ENCODE results near the gene HIVEP3.

The HIVEP3 gene

DNA sequence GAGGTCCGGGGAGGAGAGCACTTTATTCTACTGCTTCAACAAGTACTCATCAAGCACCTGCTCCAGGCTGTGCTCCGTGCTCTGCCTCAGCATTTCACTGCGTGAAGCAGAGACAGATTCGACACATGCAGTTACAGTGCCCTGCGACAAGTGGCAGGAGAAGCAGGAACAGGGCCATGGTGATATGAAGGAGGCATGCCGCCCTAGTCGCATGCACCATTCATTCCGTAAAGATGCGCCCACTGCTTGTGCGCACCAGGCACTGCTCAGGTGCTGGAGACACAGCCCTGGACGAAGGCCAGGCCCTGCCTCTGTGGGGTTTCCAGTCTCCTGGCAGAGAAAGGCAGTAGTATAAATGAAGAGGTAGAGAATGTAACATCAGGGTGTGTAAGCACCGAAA, 206.6 kb downstream of the HIVEP3 start:
- Mint-ChIP-seq H3K27me3 (peaks cover 26% of the 10 kb centered on the region), H3K27ac (peak overlapping the region; percentile 68), H3K36me3 (ENCODE audit: low read depth) (no peaks in the 10 kb centered on the region), H3K9me3 (no peaks in the 10 kb centered on the region), H3K4me1 (ENCODE audit: low read depth) (peaks cover 96% of the 10 kb centered on the region), H3K4me3 (no peak overlapping the region)
- intact Hi-C loops (cut with micrococcal nuclease), result no loop called here

DNA sequence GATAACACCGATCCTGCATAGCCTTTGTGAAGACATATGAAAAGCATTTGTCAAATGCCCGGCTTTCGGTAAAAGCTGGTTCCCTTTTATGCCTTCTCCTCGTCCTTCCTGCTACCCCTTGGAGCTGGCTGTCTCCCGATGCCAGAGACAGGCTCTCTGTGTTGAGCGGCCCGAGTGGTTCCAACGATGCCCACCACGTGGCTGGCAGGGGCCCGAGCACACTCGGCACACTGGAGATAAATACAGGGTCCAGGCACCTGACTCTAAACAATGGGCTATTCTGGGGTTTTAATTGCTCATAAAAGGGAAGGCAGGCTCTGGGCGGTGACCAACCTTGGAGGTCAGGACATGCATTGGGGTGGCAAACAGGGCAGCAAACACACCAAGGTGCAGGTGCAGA, 207.1 kb downstream of the HIVEP3 start:
- Mint-ChIP-seq H3K27ac (no peak overlapping the region), H3K9me3 (no peaks in the 10 kb centered on the region), H3K27me3 (peaks cover 26% of the 10 kb centered on the region), H3K4me1 (ENCODE audit: low read depth) (peaks cover 92% of the 10 kb centered on the region), H3K36me3 (ENCODE audit: low read depth) (no peaks in the 10 kb centered on the region), H3K4me3 (no peak overlapping the region)
- intact Hi-C loops (cut with micrococcal nuclease), result no loop called here

DNA sequence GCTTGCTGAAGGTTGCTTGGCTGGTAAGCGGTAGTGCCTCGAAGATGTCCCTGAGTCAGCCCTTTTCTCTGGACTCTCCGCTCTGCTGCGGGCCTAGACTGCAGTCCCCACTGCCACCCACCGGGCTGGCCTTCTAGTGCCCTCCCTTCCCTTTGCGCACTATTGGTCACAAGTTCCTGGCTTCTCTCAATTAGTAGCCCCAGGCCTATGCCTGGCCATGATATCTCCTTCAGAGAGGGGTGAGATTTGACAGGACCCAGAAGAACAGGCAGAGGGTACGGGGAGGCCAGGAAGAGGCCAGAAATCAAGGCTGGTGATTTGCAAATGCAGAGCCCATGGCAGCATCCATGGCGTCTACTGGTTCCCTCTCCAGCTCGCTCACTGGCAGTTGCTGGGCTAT, 207.7 kb downstream of the HIVEP3 start:
- intact Hi-C loops (cut with micrococcal nuclease), result no loop called here
- Mint-ChIP-seq H3K4me3 (no peak overlapping the region), H3K36me3 (ENCODE audit: low read depth) (no peaks in the 10 kb centered on the region), H3K27me3 (peaks cover 29% of the 10 kb centered on the region), H3K27ac (no peak overlapping the region), H3K9me3 (no peaks in the 10 kb centered on the region), H3K4me1 (ENCODE audit: low read depth) (peaks cover 86% of the 10 kb centered on the region)

DNA sequence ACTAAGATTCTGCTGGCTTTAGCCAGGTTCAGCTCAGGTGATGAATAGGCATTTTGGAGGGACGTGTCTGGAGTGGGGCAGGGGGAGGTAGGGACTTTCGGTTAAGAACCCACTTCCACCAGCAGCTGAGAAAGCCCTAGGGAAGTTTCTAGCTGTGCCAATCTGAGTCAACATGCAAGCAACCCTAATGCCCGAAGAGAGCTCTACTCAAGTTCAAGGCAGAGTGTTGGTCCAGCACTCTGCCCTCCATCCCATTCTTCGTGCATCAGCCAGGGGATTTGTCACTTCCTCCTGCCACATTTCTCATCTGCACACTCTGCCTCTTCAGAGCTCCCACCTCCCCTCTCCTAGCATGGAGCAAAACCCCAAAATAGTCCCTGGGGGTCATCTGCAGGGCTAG, 208.8 kb downstream of the HIVEP3 start:
- Mint-ChIP-seq H3K27ac (peak overlapping the region; percentile 65), H3K4me1 (ENCODE audit: low read depth) (peaks cover 75% of the 10 kb centered on the region)

DNA sequence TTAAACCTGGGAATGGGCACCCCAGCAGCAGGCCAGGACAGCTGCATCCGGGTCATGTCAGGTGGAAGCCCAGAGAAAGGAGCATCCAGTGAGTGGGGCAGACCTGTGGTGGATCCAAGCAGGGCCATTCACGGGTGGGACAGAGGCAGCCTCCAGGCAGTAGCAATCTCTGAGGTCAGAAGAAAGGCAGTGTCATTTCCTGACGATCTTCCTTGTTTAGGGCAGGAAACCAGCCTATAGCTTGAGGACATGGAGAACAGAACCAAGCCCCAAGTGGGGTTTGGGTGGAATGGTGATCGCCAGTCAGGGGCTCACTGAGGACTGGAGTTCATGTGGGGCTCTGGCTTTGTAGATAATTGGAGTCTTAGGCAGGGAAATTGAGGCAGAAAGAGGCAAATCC, 209.4 kb downstream of the HIVEP3 start:
- Mint-ChIP-seq H3K27me3 (peaks cover 29% of the 10 kb centered on the region), H3K4me3 (no peak overlapping the region), H3K27ac (peak overlapping the region; percentile 65), H3K9me3 (no peaks in the 10 kb centered on the region), H3K4me1 (ENCODE audit: low read depth) (peaks cover 69% of the 10 kb centered on the region), H3K36me3 (ENCODE audit: low read depth) (no peaks in the 10 kb centered on the region)
- intact Hi-C loops (cut with micrococcal nuclease), result no loop called here

More for the DNA sequence above, 208.8 kb downstream of the HIVEP3 start:
- no peaks in the 10 kb centered on the region for H3K36me3 Mint-ChIP-seq (ENCODE audit: low read depth)
- intact Hi-C loops (cut with micrococcal nuclease), result no loop called here
- no peak overlapping the region for H3K4me3 Mint-ChIP-seq
- H3K9me3 Mint-ChIP-seq, result no peaks in the 10 kb centered on the region
- H3K27me3 Mint-ChIP-seq, result peaks cover 29% of the 10 kb centered on the region

DNA sequence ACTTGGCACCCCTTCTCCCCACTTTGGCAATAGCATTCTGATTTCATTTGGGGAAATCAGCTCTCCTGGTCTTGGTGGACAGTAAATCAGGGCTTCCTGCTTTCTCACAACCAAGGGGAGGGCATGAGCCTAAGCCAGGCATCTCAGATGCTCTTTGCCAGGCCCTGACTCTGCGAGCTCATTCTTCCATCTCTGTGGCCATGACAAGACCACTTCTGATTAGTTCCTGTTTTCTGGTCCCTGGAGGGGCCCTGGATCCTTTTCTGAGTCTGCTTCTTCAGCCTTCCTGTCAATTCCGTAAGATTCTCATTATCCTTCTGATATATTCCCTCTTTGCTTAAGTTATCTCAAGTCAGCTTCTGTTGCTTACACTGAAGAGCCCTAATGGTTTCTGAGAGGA, 210.4 kb downstream of the HIVEP3 start:
- Mint-ChIP-seq H3K4me1 (ENCODE audit: low read depth) (peaks cover 60% of the 10 kb centered on the region), H3K36me3 (ENCODE audit: low read depth) (no peaks in the 10 kb centered on the region), H3K27ac (no peak overlapping the region), H3K9me3 (no peaks in the 10 kb centered on the region), H3K4me3 (no peak overlapping the region), H3K27me3 (peaks cover 26% of the 10 kb centered on the region)
- intact Hi-C loops (cut with micrococcal nuclease), result no loop called here

DNA sequence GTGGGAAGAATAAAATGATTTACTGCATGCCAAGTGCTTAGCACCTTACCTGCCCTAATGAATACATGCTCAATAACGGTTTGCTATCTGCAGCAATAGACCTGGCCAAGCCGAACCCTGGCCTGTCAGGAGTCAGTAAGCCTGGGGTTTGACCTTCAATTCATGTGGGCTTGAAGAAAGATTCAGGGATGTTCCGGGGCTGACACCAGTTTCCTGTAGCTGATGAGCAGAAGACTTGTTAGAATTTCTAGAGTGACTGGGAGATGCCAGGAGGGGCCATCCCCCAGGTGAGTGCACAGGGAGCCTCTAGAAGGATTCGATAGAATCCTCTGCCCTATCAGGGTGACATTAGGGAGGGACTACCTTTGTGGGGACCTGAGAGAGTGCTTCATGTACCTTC, 210.9 kb downstream of the HIVEP3 start:
- intact Hi-C loops (cut with micrococcal nuclease), result no loop called here
- no peak overlapping the region for H3K27ac Mint-ChIP-seq
- H3K4me3 Mint-ChIP-seq, result no peak overlapping the region

DNA sequence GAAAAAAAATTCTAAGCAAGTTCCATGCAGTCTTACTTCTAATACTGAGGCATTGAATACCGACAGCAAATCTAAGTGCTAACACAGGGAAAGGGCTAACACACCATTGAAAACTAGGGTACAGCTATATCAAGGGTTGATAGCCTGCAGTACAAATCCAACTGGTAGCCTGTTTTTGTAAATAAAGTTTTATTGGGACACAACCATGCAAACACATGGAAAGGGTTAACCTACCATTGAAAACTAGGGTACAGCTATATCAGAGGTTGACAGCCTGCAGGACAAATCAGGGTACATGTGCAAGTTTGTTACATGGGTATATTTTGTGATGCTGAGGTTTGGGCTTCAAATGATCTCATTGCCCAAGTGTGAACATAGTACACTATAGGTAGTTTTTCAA, 212.9 kb downstream of the HIVEP3 start:
- H3K9me3 Mint-ChIP-seq, result no peaks in the 10 kb centered on the region
- no peak overlapping the region for H3K4me3 Mint-ChIP-seq
- H3K36me3 Mint-ChIP-seq (ENCODE audit: low read depth), result no peaks in the 10 kb centered on the region
- peaks cover 19% of the 10 kb centered on the region for H3K27me3 Mint-ChIP-seq
- intact Hi-C loops (cut with micrococcal nuclease), result no loop called here
- peaks cover 37% of the 10 kb centered on the region for H3K4me1 Mint-ChIP-seq (ENCODE audit: low read depth)
- no peak overlapping the region for H3K27ac Mint-ChIP-seq

More for the DNA sequence above, 210.9 kb downstream of the HIVEP3 start:
- H3K9me3 Mint-ChIP-seq, result no peaks in the 10 kb centered on the region
- no peaks in the 10 kb centered on the region for H3K36me3 Mint-ChIP-seq (ENCODE audit: low read depth)
- H3K4me1 Mint-ChIP-seq (ENCODE audit: low read depth), result peaks cover 55% of the 10 kb centered on the region
- peaks cover 25% of the 10 kb centered on the region for H3K27me3 Mint-ChIP-seq

DNA sequence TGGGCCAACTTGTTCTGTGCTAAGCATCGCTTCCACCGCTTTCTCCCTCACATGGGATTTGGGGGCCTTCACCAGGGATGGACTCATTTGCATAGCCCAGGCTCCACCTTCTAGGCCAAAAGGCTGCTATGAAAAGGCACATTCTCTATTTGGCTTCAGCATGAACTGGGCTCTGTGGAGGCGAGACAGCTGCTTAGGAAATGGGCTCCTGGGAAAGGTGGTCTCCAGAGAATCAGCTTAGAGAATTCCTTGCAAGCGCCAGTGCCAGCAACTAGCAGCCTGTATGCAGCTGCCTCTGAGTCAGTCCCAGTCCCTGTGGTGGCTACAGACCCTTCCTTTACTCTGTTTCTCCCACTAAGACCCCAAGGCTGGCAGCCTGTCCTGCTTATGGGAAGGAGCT, 214.5 kb downstream of the HIVEP3 start:
- Mint-ChIP-seq H3K9me3 (no peaks in the 10 kb centered on the region), H3K36me3 (ENCODE audit: low read depth) (no peaks in the 10 kb centered on the region), H3K27me3 (peaks cover 15% of the 10 kb centered on the region), H3K4me3 (no peak overlapping the region), H3K4me1 (ENCODE audit: low read depth) (peaks cover 21% of the 10 kb centered on the region), H3K27ac (no peak overlapping the region)
- intact Hi-C loops (cut with micrococcal nuclease), result no loop called here

DNA sequence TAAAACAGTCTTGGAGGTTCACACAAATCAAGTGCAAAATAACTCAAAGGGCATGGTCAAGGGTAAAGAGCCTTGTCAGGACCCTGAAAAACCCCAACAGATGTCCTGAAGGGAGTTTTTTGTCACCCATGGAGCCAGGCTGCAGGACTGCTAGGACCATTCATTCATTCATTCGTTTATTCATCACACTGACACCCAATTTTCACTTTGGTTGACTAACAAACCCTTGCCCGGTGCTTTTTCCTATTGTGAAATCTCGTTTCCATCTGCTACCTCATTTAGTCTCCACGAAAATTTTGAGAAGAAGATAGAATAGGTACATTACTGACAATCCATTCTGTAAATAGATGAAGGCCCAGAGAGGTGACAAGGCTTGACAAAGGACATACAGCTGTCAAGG, 216.0 kb downstream of the HIVEP3 start:
- no peaks in the 10 kb centered on the region for H3K9me3 Mint-ChIP-seq
- H3K27me3 Mint-ChIP-seq, result peaks cover 18% of the 10 kb centered on the region
- no peak overlapping the region for H3K27ac Mint-ChIP-seq
- intact Hi-C loops (cut with micrococcal nuclease), result no loop called here
- no peaks in the 10 kb centered on the region for H3K36me3 Mint-ChIP-seq (ENCODE audit: low read depth)
- no peak overlapping the region for H3K4me3 Mint-ChIP-seq
- H3K4me1 Mint-ChIP-seq (ENCODE audit: low read depth), result peaks cover 8% of the 10 kb centered on the region

DNA sequence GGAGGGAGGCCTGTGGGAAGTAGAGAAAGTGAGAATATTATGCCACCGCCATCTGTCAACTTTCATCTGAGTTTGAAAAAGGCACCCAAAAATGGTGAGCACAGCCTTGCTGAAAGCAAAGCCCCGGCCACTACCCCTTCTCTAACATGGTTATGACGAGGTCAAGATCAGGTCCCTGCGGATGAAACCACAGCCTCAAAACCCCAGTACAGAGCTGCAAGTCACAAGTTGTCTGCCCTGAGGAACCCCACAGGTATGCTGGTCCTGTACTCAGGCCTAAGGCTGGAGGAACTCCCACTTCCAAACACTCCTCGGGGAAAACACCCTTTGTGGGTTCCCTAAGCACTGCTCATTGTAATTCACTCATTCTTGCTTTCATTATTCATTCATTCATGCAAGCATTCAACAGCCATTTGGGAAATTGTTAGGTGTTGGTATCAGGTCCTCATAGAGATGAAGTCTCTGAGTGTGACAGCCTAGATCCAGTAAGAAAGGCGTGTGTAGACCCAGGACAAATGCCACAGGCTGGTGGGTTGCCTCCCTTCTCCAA, 217.7 kb downstream of the HIVEP3 start:
- no peaks in the 10 kb centered on the region for H3K9me3 Mint-ChIP-seq
- no peaks in the 10 kb centered on the region for H3K4me1 Mint-ChIP-seq (ENCODE audit: low read depth)
- peaks cover 13% of the 10 kb centered on the region for H3K27me3 Mint-ChIP-seq
- H3K4me3 Mint-ChIP-seq, result no peak overlapping the region
- no peak overlapping the region for H3K27ac Mint-ChIP-seq
- intact Hi-C loops (cut with micrococcal nuclease), result no loop called here
- no peaks in the 10 kb centered on the region for H3K36me3 Mint-ChIP-seq (ENCODE audit: low read depth)

DNA sequence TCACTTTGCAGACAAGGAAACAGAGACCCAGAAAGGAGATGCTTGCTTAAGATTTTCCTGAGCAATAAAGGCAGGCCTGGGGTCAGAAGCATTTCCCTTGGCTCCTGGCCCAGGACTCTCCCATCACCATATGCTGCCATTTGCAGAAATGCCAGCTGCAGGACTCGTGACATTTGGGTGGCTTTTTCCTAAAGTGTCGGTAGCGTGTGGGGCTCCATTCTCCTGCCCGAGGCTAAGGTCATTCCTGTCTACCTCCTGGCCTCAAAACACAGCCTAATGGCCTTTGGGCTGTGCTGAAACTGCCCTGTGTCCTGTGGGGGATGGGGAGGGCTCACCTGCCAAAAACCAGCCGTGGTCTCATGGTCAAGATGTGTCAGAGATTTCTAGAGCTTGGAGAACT, 218.1 kb downstream of the HIVEP3 start:
- intact Hi-C loops (cut with micrococcal nuclease), result no loop called here
- no peak overlapping the region for H3K27ac Mint-ChIP-seq
- no peaks in the 10 kb centered on the region for H3K9me3 Mint-ChIP-seq
- no peak overlapping the region for H3K4me3 Mint-ChIP-seq
- H3K4me1 Mint-ChIP-seq (ENCODE audit: low read depth), result peaks cover 2% of the 10 kb centered on the region
- peaks cover 13% of the 10 kb centered on the region for H3K27me3 Mint-ChIP-seq
- no peaks in the 10 kb centered on the region for H3K36me3 Mint-ChIP-seq (ENCODE audit: low read depth)

DNA sequence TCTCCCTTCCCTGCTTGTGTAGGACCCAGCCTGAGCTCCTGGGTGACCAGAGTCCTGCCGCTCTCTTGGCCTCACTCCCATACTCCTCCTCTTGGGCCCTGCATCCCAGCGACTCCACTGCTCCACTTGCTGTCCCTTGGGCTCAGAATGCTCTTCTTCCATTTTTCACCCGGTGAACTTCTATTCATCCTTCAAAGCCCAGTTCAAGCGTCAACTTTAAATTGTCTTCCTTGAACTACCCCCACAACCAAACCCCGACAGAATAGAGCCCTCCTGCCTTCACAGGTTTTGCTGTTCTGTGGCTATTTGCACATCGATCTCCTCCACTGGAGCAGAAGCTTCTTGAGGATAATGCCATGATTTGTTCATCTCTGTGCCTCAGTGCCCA, 218.9 kb downstream of the HIVEP3 start:
- peaks cover 10% of the 10 kb centered on the region for H3K27me3 Mint-ChIP-seq
- no peaks in the 10 kb centered on the region for H3K9me3 Mint-ChIP-seq
- H3K36me3 Mint-ChIP-seq (ENCODE audit: low read depth), result no peaks in the 10 kb centered on the region
- intact Hi-C loops (cut with micrococcal nuclease), result no loop called here
- peaks cover 9% of the 10 kb centered on the region for H3K4me1 Mint-ChIP-seq (ENCODE audit: low read depth)
- H3K27ac Mint-ChIP-seq, result no peak overlapping the region
- H3K4me3 Mint-ChIP-seq, result no peak overlapping the region

DNA sequence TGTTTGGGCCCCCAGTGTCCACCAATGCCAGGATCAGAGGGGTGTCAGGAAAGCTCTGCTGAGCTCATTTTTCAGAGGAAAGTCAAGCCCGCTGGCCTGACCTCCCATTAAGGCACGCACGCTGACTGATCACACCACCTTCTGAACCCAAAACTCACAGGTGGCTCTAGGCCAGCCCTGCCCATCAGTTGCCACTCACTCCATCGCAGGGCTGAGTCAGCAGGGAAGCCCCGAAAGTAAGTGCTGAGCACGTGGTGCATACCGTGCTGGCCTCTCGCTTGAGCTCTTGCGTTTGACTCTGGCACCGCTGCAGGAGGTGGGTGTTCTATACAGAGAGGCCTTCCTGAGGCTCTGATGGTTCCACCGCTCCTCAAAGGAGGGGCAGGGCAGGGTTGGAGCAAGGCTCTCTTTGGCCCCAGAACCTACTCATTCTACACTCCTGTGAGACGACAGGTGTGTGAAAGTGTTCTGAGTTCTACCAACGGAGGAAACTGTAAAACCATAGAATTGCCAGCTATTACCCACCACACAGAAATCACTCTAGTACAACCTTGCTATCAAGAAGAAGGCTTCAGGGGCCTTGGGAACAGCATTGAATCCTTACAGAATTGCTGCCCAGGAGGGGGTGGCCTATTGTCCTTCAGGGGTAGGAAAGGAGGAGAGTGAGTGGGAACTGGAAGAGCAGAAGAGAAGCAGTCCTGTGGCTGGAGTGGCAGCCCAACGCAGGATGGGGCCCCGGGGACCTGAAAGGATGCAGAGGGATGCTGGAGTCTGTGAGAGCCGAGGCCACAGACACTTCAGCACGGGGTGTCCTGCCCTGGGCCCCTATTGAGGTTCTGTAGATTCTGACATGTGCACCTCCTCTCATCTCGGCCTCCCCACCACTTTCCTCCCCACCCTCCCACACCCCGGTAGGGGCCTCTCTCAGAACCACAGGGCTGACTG, 219.5 kb downstream of the HIVEP3 start:
- no peak overlapping the region for H3K4me3 Mint-ChIP-seq
- peaks cover 15% of the 10 kb centered on the region for H3K4me1 Mint-ChIP-seq (ENCODE audit: low read depth)
- intact Hi-C loops (cut with micrococcal nuclease), result no loop called here
- H3K27ac Mint-ChIP-seq, result peak overlapping the region; percentile 6
- H3K36me3 Mint-ChIP-seq (ENCODE audit: low read depth), result no peaks in the 10 kb centered on the region
- no peaks in the 10 kb centered on the region for H3K9me3 Mint-ChIP-seq
- peaks cover 10% of the 10 kb centered on the region for H3K27me3 Mint-ChIP-seq
